Epithelial cell of esophagus (primary cell): ENCODE measurements around the gene MS4A3.
A peak's percentile ranks its signal among the peaks of the same experiment; 100 is the strongest.
"Not testable (repeated sequence)": the region's sequence is repeated elsewhere in the genome, so short reads cannot be mapped to it uniquely, and the experiment has no call there.

ENCODE experiments used
- DNase-seq: peaks from one replicate; pipeline ENCODE4 v3.0.0; 2010; ENCODE audit warnings: low read depth
- H3K4me3 ChIP-seq: 2 replicates; pipeline ENCODE4 v1.5.1; 2011; ENCODE audit warnings: mild to moderate bottlenecking, low read length, control low read depth
- TF ChIP-seq, protein P1 (sequence below): IDR thresholded peaks from 2 replicates; pipeline ENCODE4 v1.5.1; 2011; ENCODE audit warnings: low read depth, mild to moderate bottlenecking, low read length, control low read depth, inconsistent platforms; ENCODE audit not compliant: insufficient read depth; ENCODE audit errors: missing control alignments

The MS4A3 gene

DNA sequence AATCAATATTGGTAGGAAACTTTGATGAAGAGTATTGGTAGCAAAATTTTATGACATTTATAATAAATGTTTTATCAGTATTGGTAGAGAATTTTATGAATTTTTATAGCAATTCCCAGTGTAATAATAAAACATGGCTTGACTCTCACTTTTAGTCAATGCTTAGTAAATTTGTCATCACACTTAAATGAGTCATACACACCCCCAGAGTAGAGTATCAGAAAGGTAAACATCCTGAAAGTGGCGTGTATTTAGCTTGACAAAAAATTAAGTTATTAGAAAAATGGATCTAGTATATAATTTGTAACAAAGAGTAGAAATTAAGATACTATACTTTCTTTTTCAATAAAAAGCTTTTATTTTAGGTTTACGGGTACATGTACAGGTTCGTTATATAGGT, 2.6 kb downstream of the MS4A3 start:
- DNase-seq, result peak; percentile 23
- no peak overlapping the region for H3K4me3 ChIP-seq
- TF ChIP-seq, protein P1, sequence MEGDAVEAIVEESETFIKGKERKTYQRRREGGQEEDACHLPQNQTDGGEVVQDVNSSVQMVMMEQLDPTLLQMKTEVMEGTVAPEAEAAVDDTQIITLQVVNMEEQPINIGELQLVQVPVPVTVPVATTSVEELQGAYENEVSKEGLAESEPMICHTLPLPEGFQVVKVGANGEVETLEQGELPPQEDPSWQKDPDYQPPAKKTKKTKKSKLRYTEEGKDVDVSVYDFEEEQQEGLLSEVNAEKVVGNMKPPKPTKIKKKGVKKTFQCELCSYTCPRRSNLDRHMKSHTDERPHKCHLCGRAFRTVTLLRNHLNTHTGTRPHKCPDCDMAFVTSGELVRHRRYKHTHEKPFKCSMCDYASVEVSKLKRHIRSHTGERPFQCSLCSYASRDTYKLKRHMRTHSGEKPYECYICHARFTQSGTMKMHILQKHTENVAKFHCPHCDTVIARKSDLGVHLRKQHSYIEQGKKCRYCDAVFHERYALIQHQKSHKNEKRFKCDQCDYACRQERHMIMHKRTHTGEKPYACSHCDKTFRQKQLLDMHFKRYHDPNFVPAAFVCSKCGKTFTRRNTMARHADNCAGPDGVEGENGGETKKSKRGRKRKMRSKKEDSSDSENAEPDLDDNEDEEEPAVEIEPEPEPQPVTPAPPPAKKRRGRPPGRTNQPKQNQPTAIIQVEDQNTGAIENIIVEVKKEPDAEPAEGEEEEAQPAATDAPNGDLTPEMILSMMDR, result no peak

DNA sequence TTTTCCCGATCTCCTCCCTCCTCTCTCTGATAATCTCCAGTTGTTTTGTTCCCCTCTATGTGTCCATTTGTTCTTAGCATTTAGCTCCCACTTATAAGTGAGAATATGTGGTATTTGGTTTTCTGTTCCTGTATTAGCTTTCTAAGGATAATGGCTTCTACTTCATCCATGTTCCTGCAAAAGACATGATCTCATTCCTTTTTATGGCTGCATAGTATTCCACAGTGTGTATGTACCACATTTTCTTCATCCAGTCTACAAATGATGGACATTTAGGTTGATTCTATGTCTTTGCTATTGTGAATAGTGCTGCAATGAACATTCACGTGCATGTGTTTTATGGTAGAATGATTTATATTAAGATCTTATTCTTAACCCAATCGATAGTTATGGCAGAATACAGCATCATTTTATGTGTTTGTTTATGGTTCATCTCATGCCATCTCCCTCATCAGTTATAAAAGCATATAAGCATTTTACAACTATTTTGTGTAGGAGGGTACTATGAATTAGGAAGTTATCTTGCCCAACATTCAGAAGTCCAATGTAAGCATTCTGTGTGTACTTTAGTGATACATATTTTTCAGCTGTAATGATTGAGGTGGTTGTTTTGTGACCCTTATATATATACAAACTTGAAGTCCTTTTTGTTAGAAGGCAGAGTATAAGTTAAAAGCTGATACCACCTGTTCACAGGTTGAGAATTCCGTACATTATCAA, 3.2 kb downstream of the MS4A3 start:
- TF ChIP-seq, protein P1, result no peak
- no peak overlapping the region for H3K4me3 ChIP-seq
- no peak for DNase-seq

DNA sequence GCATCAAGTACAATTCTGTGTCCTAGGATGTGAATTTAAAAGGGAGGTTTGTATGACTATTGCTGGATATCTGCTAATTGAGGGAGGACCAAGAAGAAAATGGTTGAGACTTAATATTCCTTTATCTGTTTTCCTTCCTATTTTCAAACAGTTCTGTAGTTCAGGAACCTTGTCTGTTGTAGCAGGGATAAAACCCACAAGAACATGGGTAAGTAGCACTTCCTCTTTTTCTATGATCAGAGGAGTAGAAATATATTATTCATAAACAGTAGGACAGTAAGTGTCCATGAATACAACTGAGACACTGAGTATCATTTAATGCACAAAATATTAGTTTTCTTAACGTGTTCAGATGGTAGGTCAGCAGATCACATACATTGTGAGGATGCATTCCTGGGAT, 7.6 kb downstream of the MS4A3 start:
- TF ChIP-seq, protein P1, result no peak
- H3K4me3 ChIP-seq, result no peak overlapping the region
- no peak for DNase-seq

DNA sequence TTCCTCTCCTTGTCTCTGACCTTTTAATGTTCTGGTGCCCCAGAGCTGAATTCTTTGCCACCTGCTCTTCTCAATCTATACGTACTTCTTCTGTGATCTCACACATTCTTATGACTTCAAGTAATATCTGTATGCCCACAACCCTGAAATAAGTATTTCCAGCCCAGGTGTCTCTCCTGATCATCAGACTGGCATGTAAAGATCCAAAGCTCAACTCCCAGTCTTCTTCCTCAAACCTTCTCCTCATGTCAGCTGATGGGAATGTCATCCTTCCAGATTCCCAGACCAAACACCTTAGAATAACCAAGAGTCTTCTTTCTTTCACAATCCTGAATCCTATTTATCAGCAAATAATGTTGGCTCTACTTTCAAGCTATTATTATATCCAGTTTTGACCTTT, 9.3 kb downstream of the MS4A3 start:
- DNase-seq, result no peak
- TF ChIP-seq, protein P1, result no peak
- H3K4me3 ChIP-seq, result no peak overlapping the region

DNA sequence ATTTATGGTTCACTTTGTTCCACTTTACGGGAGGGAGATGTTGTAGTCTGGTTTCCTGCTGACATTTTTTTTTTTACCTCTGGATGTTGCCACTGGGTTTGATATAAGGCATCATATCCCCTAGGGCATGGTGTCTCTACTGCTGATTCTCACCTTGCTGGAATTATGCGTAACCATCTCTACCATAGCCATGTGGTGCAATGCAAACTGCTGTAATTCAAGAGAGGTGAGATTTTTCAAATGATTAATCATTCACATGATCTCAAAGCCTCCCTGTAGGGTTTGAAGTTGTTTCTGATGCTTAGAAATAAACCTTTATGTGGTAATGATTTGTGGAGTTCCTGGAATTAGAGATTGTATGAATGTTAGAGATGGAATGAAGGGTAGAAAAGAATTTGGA, 13.0 kb downstream of the MS4A3 start:
- DNase-seq, result peak; percentile 61
- H3K4me3 ChIP-seq, result no peak overlapping the region
- TF ChIP-seq, protein P1, result no peak

DNA sequence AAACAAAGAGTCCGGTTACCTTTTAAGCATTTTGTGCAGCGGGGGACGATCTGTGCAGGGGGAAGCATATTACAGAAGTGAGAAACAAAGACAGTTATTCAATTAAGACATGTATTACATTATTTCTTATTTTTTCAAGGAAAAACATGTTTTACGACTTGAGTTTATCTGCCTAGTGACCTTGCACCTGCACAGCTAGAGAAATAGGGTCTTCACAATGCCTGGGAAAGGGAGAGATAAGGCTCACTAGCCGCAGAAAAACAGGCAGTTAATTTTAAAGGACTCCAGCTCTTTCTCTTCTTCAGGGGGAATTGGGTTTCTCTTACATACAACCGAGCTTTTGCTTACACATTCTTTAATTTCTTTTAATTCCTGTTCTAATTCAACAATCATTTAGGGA, 15.2 kb downstream of the MS4A3 start:
- H3K4me3 ChIP-seq, DNase-seq: not testable (repeated sequence)

DNA sequence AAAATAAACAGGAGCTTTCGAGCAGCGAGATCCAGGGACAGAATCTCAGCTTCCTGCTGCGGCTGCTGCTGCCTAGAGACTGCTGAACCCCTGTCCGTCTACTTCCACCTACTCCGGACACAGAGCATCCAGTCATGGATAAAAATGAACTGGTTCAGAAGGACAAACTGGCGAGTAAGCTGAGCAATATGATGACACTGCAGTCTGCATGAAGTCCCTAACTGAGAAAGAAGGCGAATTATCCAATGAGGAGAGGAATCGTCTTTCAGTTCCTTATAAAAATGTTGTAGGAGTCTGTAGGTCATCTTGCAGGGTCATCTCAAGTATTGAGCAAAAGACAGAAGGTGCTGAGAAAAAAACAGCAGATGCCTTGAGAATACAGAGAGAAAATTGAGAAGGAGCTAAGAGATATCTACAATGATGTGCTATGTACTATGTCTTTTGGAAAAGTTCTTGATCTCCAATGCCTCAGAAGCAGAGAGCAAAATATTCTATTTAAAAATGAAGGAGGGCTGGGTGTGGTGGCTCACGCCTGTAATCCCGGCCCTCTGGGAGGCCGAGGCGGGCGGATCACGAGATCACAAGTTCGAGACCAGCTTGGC, 20.9 kb downstream of the MS4A3 start:
- TF ChIP-seq, protein P1, result no peak
- H3K4me3 ChIP-seq, result no peak overlapping the region
- no peak for DNase-seq
